Measurements from ENCODE around the gene UPF2.
A peak's percentile ranks its signal among the peaks of the same experiment; 100 is the strongest.
"Not testable (repeated sequence)": the region's sequence is repeated elsewhere in the genome, so short reads cannot be mapped to it uniquely, and the experiment has no call there.

UPF2 gene

DNA sequence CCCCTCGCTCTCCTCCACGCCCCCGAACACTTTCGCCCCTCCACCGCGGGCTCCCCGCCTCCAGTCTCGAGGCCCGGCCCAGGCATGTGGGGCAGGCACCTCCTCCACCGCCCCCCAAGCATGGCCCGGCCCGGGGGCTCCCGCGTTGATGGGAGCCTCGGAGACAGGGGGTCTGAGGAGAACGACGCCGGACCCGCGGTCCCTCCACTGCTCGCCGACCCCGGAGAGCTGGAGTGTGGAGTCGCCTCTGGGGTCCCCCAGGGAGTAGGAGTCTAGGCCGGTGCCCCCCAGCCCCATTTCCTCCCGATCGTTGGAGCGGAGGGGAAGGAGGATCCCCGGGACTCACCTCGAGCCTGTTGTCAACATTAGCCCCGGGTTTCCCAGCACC is 206 bp downstream of the UPF2 start:
- no peak for DNase-seq (ENCODE audit: low spot score)

DNA sequence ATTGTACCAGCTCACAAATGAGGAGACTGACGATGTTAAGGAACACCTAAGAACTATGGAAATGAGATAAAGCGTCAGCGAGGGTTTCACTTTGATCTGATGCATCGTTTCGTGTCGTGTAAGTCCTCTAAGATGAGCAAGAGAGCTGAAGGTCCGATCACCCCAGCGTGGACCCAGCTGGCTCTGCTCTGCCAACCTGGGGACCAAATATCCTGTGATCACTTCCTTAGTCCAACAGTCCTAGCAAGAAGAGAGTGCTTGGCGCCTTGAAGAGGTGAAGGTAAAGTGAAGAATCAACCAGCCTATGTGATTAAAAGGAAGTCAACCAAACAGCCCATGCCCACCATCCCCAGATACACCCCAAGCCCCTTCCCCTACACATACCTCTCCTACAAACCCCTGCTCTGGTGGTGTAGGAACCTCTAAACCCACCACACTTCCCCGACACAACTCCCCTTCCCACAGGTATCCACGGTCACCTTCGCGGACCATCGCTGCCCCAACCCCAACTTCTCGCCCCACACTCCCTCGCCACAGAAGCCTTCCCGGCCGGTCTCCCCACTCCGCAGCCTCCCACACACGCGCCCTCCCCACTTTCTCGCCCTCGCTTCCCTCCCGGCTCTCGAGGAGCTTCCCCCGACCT is 722 bp downstream of the UPF2 start:
- no peak for DNase-seq (ENCODE audit: low spot score)

DNA sequence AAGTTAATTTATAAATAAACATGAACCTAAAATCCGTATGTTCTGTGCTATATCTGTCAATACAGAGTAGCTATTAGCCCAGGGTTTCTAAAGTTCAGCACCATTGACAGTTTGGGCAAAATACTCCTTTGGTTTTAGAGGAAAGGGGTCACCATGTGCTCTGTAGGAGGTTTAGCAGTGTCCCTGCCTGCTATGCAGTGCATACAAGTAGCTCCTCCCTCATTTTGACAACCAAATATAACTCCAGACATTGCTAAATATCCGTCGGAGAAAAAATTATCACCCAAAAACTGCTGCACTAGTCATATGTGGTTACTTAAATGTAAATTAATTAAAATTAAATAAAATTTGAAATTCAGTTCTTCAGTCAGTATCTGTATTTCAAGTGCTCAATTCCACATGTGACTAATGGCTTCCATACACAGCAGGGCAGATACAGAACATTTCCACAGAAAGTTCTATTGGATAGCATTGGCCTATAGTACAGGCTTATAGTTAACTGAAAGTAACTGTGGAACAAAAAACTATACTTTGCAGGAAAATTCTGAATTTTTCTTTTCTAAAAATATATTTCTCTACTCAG is 6.4 kb downstream of the UPF2 start:
- DNase-seq (ENCODE audit: low spot score), result no peak

DNA sequence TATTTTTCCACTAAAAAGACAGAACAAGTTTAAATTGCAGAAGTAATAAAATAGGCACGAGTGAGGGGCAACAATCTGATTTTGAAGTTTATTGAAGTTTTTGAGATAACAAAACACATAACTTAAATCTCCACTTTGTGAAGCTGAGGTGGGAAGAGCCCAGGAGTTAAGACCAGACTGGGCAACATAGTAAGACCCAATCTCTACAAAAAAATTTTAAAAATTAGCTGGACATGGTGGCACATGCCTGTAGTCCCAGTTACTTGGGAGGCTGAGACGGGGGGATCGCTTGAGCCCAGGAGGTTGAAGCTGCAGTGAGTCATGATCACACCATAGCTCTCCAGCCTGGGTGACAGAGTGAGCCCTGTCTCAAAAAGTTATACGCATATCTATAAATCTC is 11.2 kb downstream of the UPF2 start:
- no peak for DNase-seq (ENCODE audit: low spot score)

DNA sequence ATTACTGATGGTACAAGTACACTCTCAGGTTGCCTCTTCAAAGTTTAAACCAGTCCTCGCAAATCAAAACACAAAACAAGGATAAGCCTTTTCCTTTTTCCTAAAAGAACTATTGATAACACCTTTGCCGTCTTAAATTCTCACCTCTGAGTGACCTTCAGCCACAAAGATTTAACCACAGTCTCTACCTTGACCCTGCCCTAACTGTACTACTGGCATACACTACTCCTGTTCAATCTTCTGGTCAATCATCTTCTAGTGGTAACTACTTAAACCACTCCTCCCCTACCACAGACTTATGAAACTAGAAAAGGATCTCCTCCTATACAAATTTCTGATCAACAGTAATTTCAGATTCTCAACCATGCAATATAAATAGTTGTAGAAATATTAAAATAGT is 15.1 kb downstream of the UPF2 start:
- DNase-seq (ENCODE audit: low spot score), result no peak

DNA sequence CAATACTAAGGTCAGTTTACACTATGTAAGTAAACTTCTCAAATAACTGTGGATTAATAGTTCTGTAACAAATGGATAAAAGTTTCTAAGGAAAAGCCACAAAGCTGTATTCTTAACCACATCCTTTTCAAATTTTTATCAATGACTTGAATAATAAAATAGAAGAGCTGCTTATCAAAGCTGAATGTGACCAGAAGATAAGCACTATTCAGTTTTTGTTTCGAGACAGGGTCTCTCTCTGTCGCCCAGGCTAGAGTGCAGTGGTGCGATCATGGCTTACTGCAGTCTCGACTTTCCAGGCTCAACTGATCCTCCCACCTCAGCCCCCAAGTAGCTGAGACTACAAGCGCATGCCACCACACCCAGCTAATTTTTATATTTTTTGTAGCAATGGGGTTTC is 17.0 kb downstream of the UPF2 start:
- DNase-seq (ENCODE audit: low spot score), result no peak

DNA sequence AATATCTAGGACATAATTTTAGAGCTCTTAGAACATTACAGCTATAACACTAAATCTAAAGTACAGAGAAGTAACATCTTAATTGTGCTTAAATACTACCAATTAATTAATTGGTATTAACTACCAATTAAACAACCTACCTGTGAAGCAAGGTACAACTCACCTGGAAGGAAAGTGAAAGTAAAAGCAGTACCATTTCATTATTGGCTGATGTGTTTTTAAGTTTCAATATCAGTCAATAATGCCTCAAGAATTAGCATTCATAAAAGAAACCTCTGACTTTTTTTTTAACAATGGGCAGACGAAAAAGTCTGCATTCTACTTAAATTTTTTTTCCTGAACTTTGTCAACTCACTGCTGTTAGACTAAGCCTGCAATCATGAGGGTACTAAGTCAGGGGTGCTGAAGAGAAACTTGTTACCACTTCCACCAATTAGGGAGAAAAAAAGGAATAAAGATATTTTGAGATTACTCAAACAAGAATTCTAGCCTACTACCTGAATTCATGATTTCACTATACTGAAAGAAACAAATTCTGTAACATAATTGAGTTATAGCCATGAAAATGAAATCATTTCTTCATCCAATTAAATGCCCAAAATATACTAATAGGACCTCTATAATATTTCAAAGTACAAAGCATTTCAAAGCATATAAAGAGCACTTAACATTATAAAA is 19.9 kb downstream of the UPF2 start:
- DNase-seq (ENCODE audit: low spot score), result no peak

DNA sequence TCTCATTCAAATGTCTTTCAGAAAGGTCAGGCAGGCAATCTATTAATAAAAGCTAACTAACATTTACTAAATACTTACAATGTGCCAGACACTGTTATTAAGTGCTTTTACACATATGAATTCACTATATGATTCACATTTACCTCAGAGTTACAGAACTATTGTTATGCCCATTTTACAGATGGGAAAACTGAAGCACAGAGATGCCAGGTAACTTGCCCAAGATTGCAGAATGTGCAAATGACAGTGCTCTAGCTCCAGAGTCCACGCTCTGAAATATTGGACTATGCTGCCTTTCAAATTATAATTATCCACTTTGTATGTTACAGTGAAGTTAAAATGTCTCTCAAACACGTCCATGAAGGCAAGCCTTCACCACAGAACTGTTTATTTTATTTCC is 22.0 kb downstream of the UPF2 start:
- DNase-seq (ENCODE audit: low spot score), result no peak

DNA sequence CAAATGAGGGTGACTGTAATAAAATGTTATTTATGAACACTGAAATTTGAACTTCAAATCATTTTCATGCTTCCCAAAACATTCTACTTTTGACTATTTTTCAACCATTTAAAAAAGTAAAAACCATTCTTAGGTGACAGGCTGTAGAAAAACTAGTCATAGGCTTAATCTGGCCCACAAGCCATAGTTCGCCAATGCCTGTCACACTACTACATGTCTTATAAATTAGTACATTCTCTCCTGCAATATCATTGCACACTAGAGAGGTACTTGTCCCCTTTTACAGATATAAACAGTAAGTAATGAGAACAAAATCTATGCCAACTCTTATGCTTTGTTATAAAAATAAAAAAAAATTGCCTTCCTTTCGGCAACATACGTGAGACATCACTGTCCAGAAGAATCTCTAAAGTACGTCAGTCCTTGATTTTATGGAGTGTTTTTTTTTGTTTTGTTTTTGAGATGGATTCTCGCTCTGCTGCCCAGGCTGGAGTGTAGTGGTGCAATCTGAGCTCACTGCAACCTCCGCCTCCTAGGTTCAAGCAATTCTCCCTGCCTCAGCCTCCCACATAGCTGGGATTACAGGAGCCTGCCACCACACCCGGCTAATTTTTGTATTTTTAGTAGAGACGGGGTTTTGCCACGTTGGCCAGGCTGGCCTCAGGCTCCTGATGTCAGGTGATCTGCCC is 23.2 kb downstream of the UPF2 start:
- DNase-seq (ENCODE audit: low spot score), result no peak

DNA sequence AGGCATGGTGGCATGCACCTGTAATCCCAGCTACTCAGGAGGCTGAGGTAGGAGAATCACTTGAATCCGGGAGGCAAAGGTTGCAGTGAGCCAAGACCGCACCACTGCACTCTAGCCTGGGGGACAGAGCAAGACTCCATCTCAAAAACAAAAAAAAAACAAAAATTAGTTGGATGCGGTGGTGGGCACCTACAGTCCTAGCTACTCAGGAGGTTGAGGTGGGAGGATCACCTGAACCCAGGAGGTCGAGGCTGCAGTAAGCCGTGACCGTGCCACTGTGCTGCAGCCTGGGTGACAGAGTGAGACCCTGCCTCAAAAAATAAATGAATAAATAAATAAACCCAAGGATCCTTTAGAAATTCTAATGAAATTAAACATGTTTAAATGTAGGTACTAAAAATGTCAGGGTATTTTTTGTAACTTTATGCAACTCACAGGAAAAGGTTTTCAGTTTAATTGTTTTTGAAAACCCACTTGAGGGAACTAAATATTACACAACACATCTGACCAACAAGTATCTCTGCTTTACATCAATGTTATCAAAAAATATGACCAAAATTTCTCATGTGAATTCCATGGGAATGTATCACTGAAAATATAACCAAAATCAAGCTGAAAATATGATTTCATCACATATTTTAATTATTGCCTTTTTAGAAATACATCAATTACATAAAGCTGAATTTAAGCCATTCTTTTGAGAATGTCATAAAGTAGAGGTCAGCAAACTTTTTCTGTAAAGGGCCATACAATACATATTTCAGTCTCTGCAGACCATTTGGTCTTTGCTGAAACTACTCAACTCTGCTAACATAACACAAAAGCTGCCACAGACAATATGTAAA is 23.9 kb downstream of the UPF2 start:
- no peak for DNase-seq (ENCODE audit: low spot score)

DNA sequence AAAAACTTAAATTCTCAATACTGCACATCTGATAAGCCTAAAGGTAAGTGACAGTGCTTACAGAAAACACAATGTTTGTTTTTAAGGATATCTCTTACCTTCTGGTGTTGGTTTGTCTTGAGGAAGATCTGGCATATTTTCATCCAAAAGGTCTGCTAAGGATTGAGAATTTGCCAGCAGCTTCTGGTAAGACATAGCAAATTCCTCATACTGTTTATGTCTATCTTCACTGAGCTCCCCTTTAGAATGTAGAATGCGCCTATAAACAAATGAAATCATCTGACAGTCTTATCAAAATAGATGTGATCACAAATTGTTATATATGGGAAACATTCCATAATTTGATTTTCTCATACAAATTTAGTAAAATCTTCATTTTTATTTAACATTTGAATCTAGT is 28.7 kb downstream of the UPF2 start:
- no peak for DNase-seq (ENCODE audit: low spot score)

DNA sequence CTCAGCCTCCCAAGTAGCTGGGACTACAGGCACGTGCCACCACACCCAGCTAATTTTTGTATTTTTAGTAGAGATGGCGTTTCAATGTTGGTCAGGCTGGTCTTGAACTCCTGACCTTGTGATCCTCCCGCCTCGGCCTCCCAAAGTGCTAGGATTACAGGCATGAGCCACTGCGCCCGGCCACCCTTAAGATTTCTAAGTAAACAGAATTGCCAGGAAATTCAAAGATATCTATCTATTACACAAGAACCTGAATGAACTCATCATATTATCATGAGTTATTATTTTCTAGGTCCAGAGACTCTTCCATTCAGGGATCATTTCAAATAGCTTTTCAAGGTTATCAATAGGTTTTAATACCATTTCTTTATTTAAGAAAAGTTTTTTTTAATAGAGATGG is 29.2 kb downstream of the UPF2 start:
- not testable (repeated sequence) for DNase-seq (ENCODE audit: low spot score)

DNA sequence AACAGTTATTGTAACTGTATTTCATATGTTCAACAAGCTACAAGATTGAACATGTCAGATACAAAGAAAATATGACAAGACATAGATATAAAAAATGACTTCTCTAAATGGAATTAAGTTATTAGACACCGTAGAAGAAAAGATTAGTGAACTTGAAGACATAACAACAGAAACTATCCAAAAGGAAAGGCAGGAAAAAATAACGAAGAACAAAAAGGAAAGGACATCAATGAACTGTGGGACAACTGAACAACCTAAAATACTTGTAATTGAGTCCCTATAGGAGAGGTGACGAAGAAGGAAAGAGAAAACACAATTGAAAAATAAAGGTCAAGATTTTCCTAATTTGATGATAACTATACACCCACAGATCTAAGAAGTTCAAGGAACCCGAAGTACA is 32.3 kb downstream of the UPF2 start:
- no peak for DNase-seq (ENCODE audit: low spot score)

DNA sequence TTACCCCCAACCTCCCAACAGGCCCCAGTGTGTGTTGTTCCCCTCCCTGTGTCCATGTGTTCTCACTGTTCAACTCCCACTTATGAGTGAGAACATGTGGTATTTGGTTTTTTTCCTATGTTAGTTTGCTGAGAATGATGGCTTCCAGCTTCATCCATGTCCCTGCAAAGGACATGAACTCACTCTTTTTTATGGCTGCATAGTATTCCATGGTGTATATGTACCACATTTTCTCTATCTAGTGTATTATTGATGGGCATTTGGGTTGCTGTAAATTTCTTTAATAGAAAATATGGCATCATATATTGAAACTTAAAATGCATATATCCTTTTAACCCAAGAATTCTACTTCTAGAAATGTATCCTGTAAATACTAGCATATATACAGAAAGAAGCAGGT is 33.8 kb downstream of the UPF2 start:
- DNase-seq (ENCODE audit: low spot score), result not testable (repeated sequence)

DNA sequence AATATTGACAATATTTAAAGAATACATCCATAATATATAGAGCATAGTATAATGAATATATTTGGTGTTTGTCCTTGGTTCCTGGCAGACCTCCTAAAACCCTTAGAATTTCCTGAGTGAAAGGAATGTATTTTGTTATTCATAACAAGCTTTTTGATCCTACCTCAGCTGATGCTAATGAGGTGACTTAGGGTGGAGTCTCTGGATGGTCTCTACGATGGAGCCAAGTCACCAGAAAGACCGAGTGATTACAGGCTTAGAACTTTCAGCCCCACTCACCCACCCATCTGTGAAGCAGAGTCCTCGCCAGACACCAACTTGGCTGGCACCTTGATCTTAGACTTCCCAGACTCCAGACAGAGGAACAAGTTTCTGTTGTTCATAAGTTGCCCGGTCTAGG is 35.9 kb downstream of the UPF2 start:
- no peak for DNase-seq (ENCODE audit: low spot score)

DNA sequence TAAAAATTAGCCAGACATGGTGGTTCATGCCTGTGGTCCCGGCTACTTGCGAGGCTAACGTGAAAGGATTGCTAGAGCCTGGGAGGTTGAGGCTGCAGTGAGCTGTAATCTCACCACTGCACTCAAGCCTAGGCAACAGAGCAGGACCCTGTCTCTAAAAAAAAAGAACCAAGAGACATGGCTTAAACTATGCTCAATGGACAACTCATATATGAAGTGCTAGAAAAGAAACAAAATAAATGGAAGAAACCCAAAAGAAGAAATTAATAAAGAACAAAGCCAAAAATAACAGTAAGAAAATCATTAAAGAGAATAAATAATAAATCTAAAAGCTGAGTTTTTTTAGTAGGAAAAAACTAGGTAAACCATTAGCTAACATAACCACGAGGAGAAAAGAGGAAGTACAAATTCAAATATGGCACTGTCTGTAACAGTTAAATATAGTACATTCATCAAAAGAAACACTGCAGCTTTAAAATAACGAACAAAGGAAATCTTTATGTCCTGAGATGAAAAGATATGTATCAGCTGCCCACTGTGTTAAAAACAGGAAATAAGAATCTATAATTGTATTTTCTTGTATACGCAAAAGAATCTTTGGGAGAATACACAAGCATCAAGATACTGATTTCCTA is 48.7 kb downstream of the UPF2 start:
- no peak for DNase-seq (ENCODE audit: low spot score)

DNA sequence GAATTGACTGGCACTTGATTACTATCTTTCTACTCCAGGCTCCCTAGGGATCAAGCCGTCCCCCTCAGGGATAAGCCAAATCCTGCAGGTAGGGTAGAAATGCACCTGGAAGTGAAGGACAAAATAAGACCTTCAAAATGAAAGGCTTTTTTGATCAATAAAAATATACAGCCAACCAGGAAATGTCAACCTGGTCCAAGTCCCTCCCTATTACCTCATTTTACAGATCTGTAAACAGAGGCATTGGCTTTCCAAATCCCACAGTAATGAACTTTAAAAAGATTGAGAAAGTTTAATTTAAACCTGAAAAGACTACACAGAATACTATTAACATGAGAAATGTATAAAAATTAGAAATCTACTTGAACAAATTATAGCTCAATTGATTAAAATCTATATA is 53.7 kb downstream of the UPF2 start:
- DNase-seq (ENCODE audit: low spot score), result no peak

DNA sequence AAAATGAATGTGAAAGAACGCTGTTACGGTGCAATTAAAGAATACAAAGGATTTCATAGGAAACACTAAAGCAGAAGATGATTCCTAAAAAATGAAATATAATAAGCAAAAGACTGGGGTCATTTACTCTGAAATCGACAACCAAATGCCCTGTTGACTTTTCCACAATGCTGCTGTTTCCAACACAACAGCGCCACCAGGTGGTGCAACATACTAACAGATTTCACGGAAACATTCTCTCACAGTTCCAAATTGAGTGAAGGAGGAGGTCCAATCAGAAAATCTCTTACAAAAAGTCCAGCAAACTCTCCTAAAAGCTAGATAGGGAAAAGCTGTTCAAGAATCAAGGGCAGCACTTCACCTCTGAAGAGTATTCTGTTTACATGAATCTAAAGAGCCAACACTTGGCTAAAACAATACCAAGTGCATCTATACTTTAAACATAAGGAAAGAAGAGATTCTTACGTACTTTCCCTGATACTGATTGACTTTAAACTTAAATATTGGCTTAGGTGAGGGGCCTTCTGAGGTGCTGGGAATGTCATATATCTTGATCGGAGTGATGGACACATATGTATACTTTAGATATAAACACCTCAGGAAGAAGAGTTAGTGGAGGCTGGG is 55.9 kb downstream of the UPF2 start:
- DNase-seq (ENCODE audit: low spot score), result peak; percentile 64

DNA sequence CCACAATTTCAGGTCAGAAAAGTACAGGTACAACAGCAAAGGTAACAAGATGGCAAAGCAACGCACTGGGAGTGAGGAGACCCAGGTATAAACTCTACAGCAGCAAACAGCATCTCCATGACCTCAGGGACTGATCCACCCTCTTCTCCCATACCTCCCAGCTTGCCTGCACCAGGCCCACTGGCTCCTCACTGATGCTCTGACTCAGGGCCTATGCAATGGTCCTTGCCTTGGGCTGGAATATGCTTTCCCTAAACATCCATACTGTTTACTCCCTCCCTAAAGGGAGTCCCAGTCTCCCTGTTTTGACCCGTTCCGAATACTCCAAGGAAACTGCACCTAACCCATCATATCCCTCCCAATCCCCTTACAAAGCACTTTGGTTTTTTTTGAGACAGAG is 60.4 kb downstream of the UPF2 start:
- DNase-seq (ENCODE audit: low spot score), result no peak

DNA sequence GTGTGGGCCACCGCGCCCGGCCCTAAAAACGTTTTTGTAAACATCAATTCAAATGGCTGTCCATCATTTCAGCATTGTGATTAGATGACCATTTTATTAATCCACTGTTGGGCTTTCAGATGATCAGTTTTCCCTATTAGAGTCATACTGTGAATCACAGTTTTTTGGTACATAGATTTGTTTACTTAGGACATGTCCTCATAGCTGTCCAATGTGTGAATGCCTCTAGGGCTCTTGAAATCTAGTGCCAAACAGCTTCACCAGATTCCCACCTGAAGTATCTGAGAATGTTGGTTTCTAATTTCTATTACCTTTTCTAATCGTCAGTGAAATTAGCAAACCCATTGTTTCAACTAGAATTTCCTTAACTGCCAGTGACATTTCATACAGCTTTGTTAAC is 66.8 kb downstream of the UPF2 start:
- DNase-seq (ENCODE audit: low spot score), result no peak

DNA sequence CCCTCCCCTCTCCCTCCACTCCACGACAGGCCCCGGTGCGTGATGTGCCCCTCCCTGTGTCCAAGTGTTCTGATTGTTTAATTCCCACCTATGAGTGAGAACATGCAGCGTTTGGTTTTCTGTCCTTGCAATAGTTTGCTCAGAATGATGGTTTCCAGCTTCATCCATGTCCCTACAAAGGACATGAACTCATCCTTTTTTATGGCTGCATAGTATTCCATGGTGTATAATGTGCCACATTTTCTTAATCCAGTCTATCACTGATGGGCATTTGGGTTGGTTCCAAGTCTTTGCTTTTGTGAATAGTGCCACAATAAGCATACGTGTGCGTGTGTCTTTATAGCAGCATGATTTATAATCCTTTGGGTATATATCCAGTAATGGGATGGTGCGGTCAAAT is 70.1 kb downstream of the UPF2 start:
- DNase-seq (ENCODE audit: low spot score), result not testable (repeated sequence)

Measured in globus pallidus (tissue), 1 donor.